NCI-H460 (cell line): Measurements from ENCODE around the gene RALGDS. TPM values are rescaled to one million over a fixed set of nuclear protein-coding genes. Genes with fewer than 3 reads are reported as not detected.
"Not testable (repeated sequence)": the region's sequence is repeated elsewhere in the genome, so short reads cannot be mapped to it uniquely, and the experiment has no call there.

ENCODE experiments used
- DNase-seq: peaks from one replicate; pipeline ENCODE4 v3.0.0-alpha.2; 2016; ENCODE audit warnings: low read depth; ENCODE audit errors: extremely low read depth
- total RNA-seq: library from RNA; depleted of rRNA; stranded (reverse); fragments of >200 nt; shearing (Covaris generic); gene quantifications from 2 replicates; pipeline ENCODE4 v1.2.3, GENCODE V29; 2014

The RALGDS gene
- total RNA-seq, 1 experiment from 2014 or later, result 19.2 TPM

DNA sequence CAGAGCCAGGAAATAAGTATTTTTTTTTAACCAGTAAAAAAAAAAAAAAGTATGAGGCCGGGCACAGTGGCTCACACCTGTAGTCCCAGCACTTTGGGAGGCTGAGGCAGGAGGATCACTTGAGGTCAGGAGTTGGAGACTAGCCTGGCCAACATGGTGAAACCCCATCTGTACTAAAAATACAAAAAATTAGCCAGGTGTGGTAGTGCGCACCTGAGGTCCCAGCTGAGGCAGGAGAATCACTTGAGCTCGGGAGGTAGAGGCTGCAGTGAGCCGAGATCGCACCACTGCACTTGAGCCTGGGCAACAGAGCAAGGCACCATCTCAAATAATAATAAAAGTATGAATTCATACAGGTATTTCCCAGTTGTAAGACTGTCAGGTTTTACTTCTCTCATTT is 48.8 kb downstream of the RALGDS start:
- DNase-seq, result not testable (repeated sequence)

DNA sequence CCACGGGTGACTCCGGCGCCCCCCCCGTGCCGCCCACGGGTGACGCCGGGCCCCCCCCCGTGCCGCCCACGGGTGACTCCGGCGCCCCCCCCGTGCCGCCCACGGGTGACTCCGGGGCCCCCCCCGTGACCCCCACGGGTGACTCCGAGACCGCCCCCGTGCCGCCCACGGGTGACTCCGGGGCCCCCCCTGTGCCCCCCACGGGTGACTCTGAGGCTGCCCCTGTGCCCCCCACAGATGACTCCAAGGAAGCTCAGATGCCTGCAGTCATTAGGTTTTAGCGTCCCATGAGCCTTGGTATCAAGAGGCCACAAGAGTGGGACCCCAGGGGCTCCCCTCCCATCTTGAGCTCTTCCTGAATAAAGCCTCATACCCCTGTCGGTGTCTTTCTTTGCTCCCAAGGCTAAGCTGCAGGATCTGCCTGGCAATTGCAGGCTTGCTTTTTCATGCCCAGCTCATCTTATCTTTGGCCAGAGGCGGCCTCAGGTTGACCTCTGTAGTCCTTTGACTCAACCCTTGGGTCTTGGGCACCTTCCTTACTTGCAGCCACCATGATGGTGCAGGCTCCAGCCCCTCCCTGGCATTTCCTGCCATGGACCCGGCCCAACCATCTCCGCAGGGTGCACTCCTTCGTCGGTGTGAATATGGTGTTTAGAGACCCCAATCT is 49.4 kb downstream of the RALGDS start:
- no peak for DNase-seq

DNA sequence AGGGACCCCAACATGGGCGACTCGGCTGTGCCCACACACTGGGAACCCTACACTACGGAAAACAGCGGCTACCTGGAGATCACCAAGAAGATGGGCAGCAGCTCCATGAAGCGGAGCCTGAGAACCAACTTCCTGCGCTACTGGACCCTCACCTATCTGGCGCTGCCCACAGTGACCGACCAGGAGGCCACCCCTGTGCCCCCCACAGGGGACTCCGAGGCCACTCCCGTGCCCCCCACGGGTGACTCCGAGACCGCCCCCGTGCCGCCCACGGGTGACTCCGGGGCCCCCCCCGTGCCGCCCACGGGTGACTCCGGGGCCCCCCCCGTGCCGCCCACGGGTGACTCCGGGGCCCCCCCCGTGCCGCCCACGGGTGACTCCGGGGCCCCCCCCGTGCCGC is 50.1 kb downstream of the RALGDS start:
- not testable (repeated sequence) for DNase-seq

DNA sequence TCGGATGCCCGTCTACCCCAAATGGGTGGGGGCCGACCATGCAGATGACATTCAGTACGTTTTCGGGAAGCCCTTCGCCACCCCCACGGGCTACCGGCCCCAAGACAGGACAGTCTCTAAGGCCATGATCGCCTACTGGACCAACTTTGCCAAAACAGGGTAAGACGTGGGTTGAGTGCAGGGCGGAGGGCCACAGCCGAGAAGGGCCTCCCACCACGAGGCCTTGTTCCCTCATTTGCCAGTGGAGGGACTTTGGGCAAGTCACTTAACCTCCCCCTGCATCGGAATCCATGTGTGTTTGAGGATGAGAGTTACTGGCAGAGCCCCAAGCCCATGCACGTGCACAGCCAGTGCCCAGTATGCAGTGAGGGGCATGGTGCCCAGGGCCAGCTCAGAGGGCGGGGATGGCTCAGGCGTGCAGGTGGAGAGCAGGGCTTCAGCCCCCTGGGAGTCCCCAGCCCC is 50.5 kb downstream of the RALGDS start:
- not testable (repeated sequence) for DNase-seq

DNA sequence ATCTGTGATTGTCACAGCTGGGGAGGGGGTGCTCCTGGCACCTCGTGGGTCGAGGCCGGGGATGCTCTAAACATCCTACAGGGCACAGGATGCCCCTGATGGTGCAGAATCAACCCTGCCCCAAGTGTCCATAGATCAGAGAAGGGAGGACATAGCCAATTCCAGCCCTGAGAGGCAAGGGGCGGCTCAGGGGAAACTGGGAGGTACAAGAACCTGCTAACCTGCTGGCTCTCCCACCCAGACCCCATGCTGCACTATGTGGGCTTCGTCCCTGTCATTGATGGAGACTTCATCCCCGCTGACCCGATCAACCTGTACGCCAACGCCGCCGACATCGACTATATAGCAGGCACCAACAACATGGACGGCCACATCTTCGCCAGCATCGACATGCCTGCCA is 52.6 kb downstream of the RALGDS start:
- DNase-seq, result not testable (repeated sequence)

DNA sequence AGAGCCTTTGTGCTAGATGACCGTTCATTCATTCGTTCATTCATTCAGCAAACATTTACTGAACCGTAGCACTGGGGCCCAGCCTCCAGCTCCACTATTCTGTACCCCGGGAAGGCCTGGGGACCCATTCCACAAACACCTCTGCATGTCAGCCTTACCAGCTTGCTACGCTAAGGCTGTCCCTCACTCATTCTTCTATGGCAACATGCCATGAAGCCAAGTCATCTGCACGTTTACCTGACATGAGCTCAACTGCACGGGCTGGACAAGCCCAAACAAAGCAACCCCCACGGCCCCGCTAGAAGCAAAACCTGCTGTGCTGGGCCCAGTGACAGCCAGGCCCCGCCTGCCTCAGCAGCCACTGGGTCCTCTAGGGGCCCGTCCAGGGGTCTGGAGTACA is 53.2 kb downstream of the RALGDS start:
- no peak for DNase-seq

DNA sequence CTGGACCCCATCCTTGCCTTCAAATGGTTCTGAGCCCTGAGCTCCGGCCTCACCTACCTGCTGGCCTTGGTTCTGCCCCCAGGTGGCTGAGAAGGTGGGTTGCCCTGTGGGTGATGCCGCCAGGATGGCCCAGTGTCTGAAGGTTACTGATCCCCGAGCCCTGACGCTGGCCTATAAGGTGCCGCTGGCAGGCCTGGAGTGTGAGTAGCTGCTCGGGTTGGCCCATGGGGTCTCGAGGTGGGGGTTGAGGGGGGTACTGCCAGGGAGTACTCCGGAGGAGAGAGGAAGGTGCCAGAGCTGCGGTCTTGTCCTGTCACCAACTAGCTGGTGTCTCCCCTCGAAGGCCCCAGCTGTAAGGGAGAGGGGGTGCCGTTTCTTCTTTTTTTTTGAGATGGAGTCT is 54.0 kb downstream of the RALGDS start:
- no peak for DNase-seq

DNA sequence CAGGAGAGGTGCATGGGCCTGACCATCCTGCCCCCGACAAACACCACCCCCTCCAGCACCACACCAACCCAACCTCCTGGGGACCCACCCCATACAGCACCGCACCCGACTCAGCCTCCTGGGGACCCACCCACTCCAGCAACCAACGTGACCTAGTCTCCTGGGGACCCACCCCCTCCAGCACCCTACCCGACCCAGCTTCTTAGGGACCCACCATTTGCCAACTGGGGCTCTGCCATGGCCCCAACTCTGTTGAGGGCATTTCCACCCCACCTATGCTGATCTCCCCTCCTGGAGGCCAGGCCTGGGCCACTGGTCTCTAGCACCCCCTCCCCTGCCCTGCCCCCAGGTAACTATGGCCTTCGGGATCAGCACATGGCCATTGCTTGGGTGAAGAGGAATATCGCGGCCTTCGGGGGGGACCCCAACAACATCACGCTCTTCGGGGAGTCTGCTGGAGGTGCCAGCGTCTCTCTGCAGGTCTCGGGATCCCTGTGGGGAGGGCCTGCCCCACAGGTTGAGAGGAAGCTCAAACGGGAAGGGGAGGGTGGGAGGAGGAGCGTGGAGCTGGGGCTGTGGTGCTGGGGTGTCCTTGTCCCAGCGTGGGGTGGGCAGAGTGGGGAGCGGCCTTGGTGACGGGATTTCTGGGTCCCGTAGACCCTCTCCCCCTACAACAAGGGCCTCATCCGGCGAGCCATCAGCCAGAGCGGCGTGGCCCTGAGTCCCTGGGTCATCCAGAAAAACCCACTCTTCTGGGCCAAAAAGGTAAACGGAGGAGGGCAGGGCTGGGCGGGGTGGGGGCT is 54.7 kb downstream of the RALGDS start:
- DNase-seq, result no peak

DNA sequence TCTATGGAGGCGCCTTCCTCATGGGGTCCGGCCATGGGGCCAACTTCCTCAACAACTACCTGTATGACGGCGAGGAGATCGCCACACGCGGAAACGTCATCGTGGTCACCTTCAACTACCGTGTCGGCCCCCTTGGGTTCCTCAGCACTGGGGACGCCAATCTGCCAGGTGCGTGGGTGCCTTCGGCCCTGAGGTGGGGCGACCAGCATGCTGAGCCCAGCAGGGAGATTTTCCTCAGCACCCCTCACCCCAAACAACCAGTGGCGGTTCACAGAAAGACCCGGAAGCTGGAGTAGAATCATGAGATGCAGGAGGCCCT is 56.0 kb downstream of the RALGDS start:
- DNase-seq, result no peak

DNA sequence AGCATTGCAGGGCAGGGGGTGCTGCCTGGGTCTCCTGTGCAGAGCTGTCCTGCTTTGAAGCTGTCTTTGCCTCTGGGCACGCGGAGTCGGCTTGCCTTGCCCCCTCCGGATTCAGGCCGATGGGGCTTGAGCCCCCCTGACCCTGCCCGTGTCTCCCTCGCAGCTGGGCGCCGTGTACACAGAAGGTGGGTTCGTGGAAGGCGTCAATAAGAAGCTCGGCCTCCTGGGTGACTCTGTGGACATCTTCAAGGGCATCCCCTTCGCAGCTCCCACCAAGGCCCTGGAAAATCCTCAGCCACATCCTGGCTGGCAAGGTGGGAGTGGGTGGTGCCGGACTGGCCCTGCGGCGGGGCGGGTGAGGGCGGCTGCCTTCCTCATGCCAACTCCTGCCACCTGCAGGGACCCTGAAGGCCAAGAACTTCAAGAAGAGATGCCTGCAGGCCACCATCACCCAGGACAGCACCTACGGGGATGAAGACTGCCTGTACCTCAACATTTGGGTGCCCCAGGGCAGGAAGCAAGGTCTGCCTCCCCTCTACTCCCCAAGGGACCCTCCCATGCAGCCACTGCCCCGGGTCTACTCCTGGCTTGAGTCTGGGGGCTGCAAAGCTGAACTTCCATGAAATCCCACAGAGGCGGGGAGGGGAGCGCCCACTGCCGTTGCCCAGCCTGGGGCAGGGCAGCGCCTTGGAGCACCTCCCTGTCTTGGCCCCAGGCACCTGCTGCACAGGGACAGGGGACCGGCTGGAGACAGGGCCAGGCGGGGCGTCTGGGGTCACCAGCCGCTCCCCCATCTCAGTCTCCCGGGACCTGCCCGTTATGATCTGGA is 56.6 kb downstream of the RALGDS start:
- no peak for DNase-seq

DNA sequence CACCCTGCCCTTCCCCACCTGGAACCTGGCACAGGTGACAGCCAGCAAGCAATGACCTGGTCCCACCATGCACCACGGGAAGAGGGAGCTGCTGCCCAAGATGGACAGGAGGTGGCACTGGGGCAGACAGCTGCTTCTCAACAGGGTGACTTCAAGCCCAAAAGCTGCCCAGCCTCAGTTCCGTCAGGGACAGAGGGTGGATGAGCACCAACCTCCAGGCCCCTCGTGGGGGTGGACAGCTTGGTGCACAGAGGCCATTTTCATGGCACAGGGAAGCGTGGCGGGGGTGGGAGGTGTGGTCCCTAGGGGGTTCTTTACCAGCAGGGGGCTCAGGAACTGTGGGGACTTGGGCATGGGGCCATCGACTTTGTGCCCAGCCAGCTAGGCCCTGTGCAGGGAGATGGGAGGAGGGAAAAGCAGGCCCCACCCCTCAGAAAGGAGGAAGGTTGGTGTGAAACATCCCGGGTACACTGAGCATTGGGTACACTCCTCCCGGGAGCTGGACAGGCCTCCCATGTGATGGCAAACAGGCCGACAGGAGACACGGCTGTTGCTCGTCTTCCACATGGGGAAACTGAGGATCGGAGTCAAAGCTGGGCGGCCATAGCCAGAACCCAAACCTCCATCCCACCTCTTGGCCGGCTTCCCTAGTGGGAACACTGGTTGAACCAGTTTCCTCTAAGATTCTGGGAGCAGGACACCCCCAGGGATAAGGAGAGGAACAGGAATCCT is 57.4 kb downstream of the RALGDS start:
- DNase-seq, result no peak

DNA sequence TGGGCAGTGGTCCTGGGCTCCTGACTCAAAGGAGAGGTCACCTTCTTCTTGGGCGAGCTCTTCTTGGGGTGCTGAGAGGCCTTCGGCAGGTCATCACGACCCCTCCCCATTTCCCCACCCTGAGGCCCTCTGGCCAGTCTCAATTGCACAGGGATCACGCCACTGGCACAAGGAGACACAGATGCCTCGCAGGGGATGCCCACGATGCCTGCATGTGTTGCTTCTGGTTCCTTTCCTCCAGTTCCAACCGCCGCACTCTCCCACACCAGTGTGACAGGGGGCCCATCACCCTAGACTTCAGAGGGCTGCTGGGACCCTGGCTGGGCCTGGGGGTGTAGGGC is 57.9 kb downstream of the RALGDS start:
- DNase-seq, result no peak

DNA sequence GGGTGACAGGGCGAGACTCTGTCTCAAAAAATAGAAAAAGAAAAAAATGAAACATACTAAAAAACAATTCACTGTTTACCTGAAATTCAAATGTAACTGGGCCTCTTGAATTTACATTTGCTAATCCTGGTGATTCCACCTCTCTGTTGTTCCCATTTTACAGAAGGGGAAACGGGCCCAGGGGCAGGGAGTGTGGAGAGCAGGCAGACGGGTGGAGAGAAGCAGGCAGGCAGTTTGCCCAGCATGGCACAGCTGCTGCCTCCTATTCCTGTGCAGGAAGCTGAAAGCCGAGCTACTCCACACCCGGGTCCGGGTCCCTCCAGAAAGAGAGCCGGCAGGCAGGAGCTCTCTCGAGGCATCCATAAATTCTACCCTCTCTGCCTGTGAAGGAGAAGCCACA is 58.5 kb downstream of the RALGDS start:
- not testable (repeated sequence) for DNase-seq

DNA sequence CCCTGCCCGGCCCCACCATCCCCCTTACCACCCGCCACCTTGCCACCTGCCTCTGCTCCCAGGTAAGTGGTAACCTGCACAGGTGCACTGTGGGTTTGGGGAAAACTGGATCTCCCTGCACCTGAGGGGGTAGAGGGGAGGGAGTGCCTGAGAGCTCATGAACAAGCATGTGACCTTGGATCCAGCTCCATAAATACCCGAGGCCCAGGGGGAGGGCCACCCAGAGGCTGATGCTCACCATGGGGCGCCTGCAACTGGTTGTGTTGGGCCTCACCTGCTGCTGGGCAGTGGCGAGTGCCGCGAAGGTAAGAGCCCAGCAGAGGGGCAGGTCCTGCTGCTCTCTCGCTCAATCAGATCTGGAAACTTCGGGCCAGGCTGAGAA is 59.3 kb downstream of the RALGDS start, which contains the start of gene CEL:
TSS of gene CEL (plus strand) at position 218 of the 382 bp plus-strand sequence. CDS start at position 240, 22 bp downstream.
- DNase-seq, result not testable (repeated sequence)

DNA sequence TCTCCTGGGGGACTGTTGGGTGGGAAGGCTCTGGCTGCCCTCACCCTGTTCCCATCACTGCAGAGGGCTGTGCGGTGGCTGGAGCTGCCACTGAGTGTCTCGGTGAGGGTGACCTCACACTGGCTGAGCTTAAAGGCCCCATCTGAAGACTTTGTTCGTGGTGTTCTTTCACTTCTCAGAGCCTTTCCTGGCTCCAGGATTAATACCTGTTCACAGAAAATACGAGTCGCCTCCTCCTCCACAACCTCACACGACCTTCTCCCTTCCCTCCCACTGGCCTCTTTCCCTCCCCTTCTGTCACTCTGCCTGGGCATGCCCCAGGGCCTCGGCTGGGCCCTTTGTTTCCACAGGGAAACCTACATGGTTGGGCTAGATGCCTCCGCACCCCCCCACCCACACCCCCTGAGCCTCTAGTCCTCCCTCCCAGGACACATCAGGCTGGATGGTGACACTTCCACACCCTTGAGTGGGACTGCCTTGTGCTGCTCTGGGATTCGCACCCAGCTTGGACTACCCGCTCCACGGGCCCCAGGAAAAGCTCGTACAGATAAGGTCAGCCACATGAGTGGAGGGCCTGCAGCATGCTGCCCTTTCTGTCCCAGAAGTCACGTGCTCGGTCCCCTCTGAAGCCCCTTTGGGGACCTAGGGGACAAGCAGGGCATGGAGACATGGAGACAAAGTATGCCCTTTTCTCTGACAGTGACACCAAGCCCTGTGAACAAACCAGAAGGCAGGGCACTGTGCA is 59.8 kb downstream of the RALGDS start:
- not testable (repeated sequence) for DNase-seq

DNA sequence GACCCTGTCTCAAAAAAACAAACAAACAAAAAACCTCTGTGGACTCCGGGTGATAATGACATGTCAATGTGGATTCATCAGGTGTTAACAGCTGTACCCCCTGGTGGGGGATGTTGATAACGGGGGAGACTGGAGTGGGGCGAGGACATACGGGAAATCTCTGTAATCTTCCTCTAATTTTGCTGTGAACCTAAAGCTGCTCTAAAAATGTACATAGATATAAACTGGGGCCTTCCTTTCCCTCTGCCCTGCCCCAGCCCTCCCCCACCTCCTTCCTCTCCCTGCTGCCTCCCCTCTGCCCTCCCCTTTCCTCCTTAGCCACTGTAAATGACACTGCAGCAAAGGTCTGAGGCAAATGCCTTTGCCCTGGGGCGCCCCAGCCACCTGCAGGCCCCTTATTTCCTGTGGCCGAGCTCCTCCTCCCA is 60.6 kb downstream of the RALGDS start:
- DNase-seq, result no peak

DNA sequence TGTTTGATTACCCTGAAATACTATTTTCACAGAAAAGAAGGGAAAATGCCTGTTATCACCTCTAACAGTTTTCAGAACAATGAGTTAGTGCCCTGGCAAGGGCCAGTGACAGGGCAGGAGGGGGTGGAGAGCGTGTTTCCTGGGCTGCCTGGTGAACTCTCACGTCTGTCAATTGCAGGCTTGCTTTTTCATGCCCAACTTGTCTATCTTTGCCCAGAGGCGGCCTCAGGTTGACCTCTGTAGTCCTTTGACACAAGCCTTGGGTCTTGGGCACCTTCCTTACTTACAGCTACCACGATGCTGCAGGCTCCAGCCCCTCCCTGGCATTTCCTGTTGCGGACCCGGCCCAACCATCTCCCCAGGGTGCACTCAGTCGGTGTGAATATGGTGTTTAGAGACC is 61.4 kb downstream of the RALGDS start:
- no peak for DNase-seq

DNA sequence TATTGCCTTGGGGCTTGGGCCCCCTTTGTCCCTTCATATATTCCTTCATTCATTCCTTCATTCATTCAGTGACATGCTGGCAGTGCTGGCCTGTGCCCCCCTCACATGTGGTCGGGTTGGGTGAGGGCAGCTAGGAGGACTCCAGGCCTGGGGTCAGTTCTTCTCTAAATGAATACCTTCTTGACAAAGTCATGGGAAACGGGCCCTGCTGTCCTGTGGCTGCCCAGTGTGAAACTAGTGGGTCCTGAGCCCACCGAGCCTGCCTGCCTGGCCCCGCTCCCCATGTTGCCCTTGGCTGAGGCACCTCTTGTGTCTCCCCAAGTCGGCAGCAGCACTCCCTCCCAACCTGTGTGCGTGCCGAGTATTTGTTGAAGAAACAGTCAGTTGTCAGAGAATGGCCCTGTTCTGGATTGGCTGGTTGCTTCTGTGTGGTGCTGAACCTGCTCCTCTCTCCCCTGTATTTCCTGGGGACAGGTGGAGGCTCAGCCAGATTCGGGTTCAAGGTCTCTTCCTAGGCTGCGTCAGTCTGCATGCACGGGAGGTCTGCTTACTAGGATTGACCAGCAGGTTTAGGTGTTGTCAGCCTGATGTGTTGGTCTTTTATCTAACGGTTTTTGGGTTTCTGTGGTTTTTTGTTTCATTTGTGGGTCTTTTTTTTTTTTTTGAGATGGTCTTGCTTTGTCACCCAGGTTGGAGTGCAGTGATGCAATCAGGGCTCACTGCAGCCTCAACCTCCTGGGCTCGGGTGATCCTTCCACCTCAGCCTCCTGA is 62.3 kb downstream of the RALGDS start:
- DNase-seq, result no peak

DNA sequence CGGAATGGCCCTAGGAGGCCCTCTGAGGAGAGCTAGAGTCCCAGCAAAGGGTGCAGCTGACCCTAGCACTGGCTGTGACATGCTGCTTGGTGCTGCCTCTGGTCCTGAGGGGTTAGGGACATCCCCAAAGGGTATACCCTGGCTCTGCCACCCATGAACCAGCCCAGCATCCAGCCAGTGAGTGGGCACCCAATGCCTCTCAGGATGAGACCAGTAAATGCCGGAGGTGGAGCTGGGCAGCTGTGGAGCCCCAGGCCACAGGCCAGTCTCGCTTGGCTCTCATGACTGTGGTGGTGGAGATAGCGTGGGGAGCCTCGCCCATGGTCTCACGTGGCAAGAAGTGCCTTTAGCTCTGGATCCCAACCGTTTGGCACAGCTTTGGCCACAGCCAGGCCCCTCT is 63.0 kb downstream of the RALGDS start:
- DNase-seq, result no peak
